CD4-positive, alpha-beta memory T cell (primary cell): ENCODE measurements around the gene FRMD5. TPM values are rescaled to one million over a fixed set of nuclear protein-coding genes. Genes with fewer than 3 reads are reported as not detected.
"Not testable (repeated sequence)": the region's sequence is repeated elsewhere in the genome, so short reads cannot be mapped to it uniquely, and the experiment has no call there.

Experiments used
- CTCF ChIA-PET: fragments of 350-600 bp; sonication (Branson Sonifier 250); formaldehyde crosslinking; loops from one replicate; lab custom pipeline; 2021; ENCODE audit warnings: inconsistent platforms; ENCODE audit not compliant: partially characterized antibody; lab: Charles Lee
- POLR2A ChIA-PET: fragments of 350-600 bp; sonication (Branson Sonifier 250); formaldehyde crosslinking; loops from one replicate; lab custom pipeline; 2021; ENCODE audit not compliant: partially characterized antibody; lab: Charles Lee
- DNase-seq, 5 donors: peaks; one replicate each; pipeline versions ENCODE4 v3.0.0 to v3.0.0-alpha.2; 2020 to 2022; ENCODE audit warnings: mixed read lengths in 1 of 5
- H3K27ac ChIP-seq: one replicate; pipeline ENCODE4 v1.7.0; 2013; ENCODE audit warnings: low read depth, low read length
- H3K27me3 ChIP-seq: 2 replicates; pipeline ENCODE4 v1.7.0; 2013; ENCODE audit warnings: mild to moderate bottlenecking, low read length, moderate library complexity; ENCODE audit not compliant: insufficient read depth
- H3K36me3 ChIP-seq: 2 replicates; pipeline ENCODE4 v1.7.0; 2013; ENCODE audit warnings: mild to moderate bottlenecking, low read length, moderate library complexity; ENCODE audit not compliant: insufficient read depth
- H3K4me1 ChIP-seq: 2 replicates; pipeline ENCODE4 v1.7.0; 2013; ENCODE audit warnings: mild to moderate bottlenecking, low read length, moderate library complexity; ENCODE audit not compliant: insufficient read depth
- H3K4me3 ChIP-seq, 2 donors: one replicate each; pipeline ENCODE4 v1.7.0; 2013; ENCODE audit warnings: low read length in 2 of 2, mild to moderate bottlenecking in 1 of 2
- H3K9me3 ChIP-seq, 2 donors: one replicate each; pipeline ENCODE4 v1.7.0; 2013; ENCODE audit warnings: low read length in 2 of 2, control low read depth in 1 of 2; ENCODE audit not compliant: control insufficient read depth in 1 of 2
- H3K27ac Mint-ChIP-seq, 7 donors: one replicate each; pipeline ENCODE4 v1.8.0; 2020 to 2021; ENCODE audit warnings: mixed read lengths in 7 of 7, mild to moderate bottlenecking in 6 of 7, inconsistent platforms in 3 of 7, moderate library complexity in 3 of 7
- H3K27me3 Mint-ChIP-seq, 2 donors: one replicate each; pipeline ENCODE4 v1.8.0; 2020 to 2021; ENCODE audit warnings: mixed read lengths in 2 of 2
- H3K36me3 Mint-ChIP-seq, 2 donors: one replicate each; pipeline ENCODE4 v1.8.0; 2020 to 2021; ENCODE audit warnings: mixed read lengths in 2 of 2, inconsistent platforms in 1 of 2, mild to moderate bottlenecking in 1 of 2
- H3K4me1 Mint-ChIP-seq, 4 donors: one replicate each; pipeline ENCODE4 v1.8.0; 2020 to 2021; ENCODE audit warnings: mixed read lengths in 4 of 4, mild to moderate bottlenecking in 1 of 4
- H3K4me3 Mint-ChIP-seq, 8 donors: one replicate each; pipeline ENCODE4 v1.8.0; 2020 to 2021; ENCODE audit warnings: mixed read lengths in 8 of 8, mild to moderate bottlenecking in 7 of 8, moderate library complexity in 6 of 8, inconsistent platforms in 3 of 8
- H3K9me3 Mint-ChIP-seq, 8 donors: one replicate each; pipeline ENCODE4 v1.8.0; 2020 to 2021; ENCODE audit warnings: mixed read lengths in 8 of 8, mild to moderate bottlenecking in 5 of 8, inconsistent platforms in 3 of 8, moderate library complexity in 1 of 8
- intact Hi-C: fragments of 100-400 bp; cut with micrococcal nuclease; formaldehyde crosslinking; loops from one replicate; pipeline ENCODE4 v1.15.1; 2023
- polyA plus RNA-seq, 2 donors: library from polyadenylated mRNA; unstranded; fragments of 300-500 nt; fragmentation: Illumina TruSeq; gene quantifications; one replicate each; pipeline ENCODE4 v1.2.3, GENCODE V29; 2021
- total RNA-seq, 2 experiments: library from RNA; stranded (reverse); gene quantifications; one replicate each; pipeline ENCODE4 v1.2.3, GENCODE V29; 2021

The FRMD5 gene
- total and polyA plus RNA-seq, 4 experiments from 2014 or later = 0.08 to 0.47 TPM; not detected in 2

- ChIA-PET CTCF (no interaction called here), POLR2A (no interaction called here)
- Mint-ChIP-seq H3K27me3 (peaks cover 11 to 22% of the 10 kb centered on the region in 2 donors), H3K4me3 (no peak overlapping the region), H3K36me3 (no peaks in the 10 kb centered on the region), H3K9me3 (no peaks in the 10 kb centered on the region), H3K4me1 (no peaks in the 10 kb centered on the region), H3K27ac (no peak overlapping the region)
- H3K4me1 ChIP-seq = no peaks in the 10 kb centered on the region
- H3K27ac ChIP-seq = no peak overlapping the region
- H3K27me3 ChIP-seq = no peaks in the 10 kb centered on the region
- intact Hi-C loops = no loop called here
- no peaks in the 10 kb centered on the region for H3K9me3 ChIP-seq
- no peak overlapping the region for H3K4me3 ChIP-seq
- no peaks in the 10 kb centered on the region for H3K36me3 ChIP-seq
- DNase-seq = no peak
Observed at GRCh38 chr15:44010089-44010488, 185.0 kb downstream of the FRMD5 start.

- POLR2A ChIA-PET = no interaction called here
Observed at GRCh38 chr15:44009038-44009437, 186.0 kb downstream of the FRMD5 start.

GRCh38 chr15:44000248-44000647, 194.8 kb downstream of the FRMD5 start:
- H3K27me3 ChIP-seq, intact Hi-C loops, H3K36me3 ChIP-seq, POLR2A ChIA-PET, H3K27me3 Mint-ChIP-seq, H3K4me1 Mint-ChIP-seq, DNase-seq, H3K36me3 Mint-ChIP-seq, H3K27ac ChIP-seq, H3K27ac Mint-ChIP-seq, H3K4me3 Mint-ChIP-seq, H3K9me3 ChIP-seq, H3K4me3 ChIP-seq, H3K9me3 Mint-ChIP-seq, H3K4me1 ChIP-seq: not testable (repeated sequence)
- CTCF ChIA-PET = interaction anchor here (1.4 kb wide), 1 partner anchor 14 kb away, joined by 3 read pairs; no protein-coding TSS in a partner anchor

More at GRCh38 chr15:44009038-44009437, 186.0 kb downstream of the FRMD5 start:
- Histone ChIP-seq H3K9me3 (no peaks in the 10 kb centered on the region), H3K36me3 (no peaks in the 10 kb centered on the region), H3K27me3 (no peaks in the 10 kb centered on the region), H3K27ac (no peak overlapping the region), H3K4me3 (no peak overlapping the region), H3K4me1 (no peaks in the 10 kb centered on the region)
- Mint-ChIP-seq H3K9me3 (no peaks in the 10 kb centered on the region), H3K27me3 (peaks cover 11 to 21% of the 10 kb centered on the region in 2 donors), H3K4me1 (no peaks in the 10 kb centered on the region), H3K27ac (no peak overlapping the region), H3K4me3 (no peak overlapping the region), H3K36me3 (no peaks in the 10 kb centered on the region)
- intact Hi-C loops = no loop called here
- DNase-seq = no peak
- CTCF ChIA-PET = interaction anchor here (0.5 kb wide), 1 partner anchor 71 kb away, joined by 5 read pairs; no protein-coding TSS in a partner anchor

- intact Hi-C loops = no loop called here
- Histone ChIP-seq H3K27me3 (no peaks in the 10 kb centered on the region), H3K4me3 (no peak overlapping the region), H3K4me1 (no peaks in the 10 kb centered on the region), H3K9me3 (no peaks in the 10 kb centered on the region), H3K27ac (no peak overlapping the region), H3K36me3 (no peaks in the 10 kb centered on the region)
- Mint-ChIP-seq H3K4me3 (no peak overlapping the region), H3K27me3 (peaks cover 0 to 8% of the 10 kb centered on the region in 2 donors), H3K9me3 (no peaks in the 10 kb centered on the region), H3K4me1 (no peaks in the 10 kb centered on the region), H3K27ac (no peak overlapping the region), H3K36me3 (no peaks in the 10 kb centered on the region)
- POLR2A ChIA-PET = no interaction called here
- CTCF ChIA-PET = no interaction called here
- no peak for DNase-seq
Observed at GRCh38 chr15:43998607-43999006, 196.5 kb downstream of the FRMD5 start.

- no peak overlapping the region for H3K27ac Mint-ChIP-seq
Observed at GRCh38 chr15:43991206-43991605, 203.9 kb downstream of the FRMD5 start.

GRCh38 chr15:43989938-43990337, 205.1 kb downstream of the FRMD5 start:
- no peaks in the 10 kb centered on the region for H3K36me3 Mint-ChIP-seq
- Histone ChIP-seq H3K4me3 (no peak overlapping the region), H3K9me3 (no peaks in the 10 kb centered on the region), H3K27ac (no peak overlapping the region), H3K4me1 (no peaks in the 10 kb centered on the region), H3K36me3 (no peaks in the 10 kb centered on the region), H3K27me3 (no peaks in the 10 kb centered on the region)
- intact Hi-C loops = no loop called here
- peak overlapping the region in 1 of 7 donors; percentile 32 for H3K27ac Mint-ChIP-seq
- no peaks in the 10 kb centered on the region for H3K9me3 Mint-ChIP-seq
- no peaks in the 10 kb centered on the region for H3K27me3 Mint-ChIP-seq
- CTCF ChIA-PET = no interaction called here
- no peaks in the 10 kb centered on the region for H3K4me1 Mint-ChIP-seq
- H3K4me3 Mint-ChIP-seq = no peak overlapping the region
- POLR2A ChIA-PET = no interaction called here
- DNase-seq = no peak

More at GRCh38 chr15:43991206-43991605, 203.9 kb downstream of the FRMD5 start:
- CTCF ChIA-PET = no interaction called here
- DNase-seq = no peak
- Mint-ChIP-seq H3K9me3 (no peaks in the 10 kb centered on the region), H3K36me3 (no peaks in the 10 kb centered on the region), H3K27me3 (no peaks in the 10 kb centered on the region), H3K4me1 (no peaks in the 10 kb centered on the region), H3K4me3 (no peak overlapping the region)
- no peak overlapping the region for H3K4me3 ChIP-seq
- H3K36me3 ChIP-seq = no peaks in the 10 kb centered on the region
- intact Hi-C loops = no loop called here
- no peaks in the 10 kb centered on the region for H3K9me3 ChIP-seq
- POLR2A ChIA-PET = no interaction called here
- H3K27me3 ChIP-seq = no peaks in the 10 kb centered on the region
- H3K4me1 ChIP-seq = no peaks in the 10 kb centered on the region
- H3K27ac ChIP-seq = no peak overlapping the region

- intact Hi-C loops = no loop called here
- H3K27ac ChIP-seq = no peak overlapping the region
Observed at GRCh38 chr15:43988900-43989299, 206.2 kb downstream of the FRMD5 start.

More at GRCh38 chr15:43988900-43989299, 206.2 kb downstream of the FRMD5 start:
- H3K27me3 ChIP-seq = no peaks in the 10 kb centered on the region
- peaks cover 0 to 3% of the 10 kb centered on the region in 2 donors for H3K27me3 Mint-ChIP-seq
- no peaks in the 10 kb centered on the region for H3K9me3 ChIP-seq
- no peaks in the 10 kb centered on the region for H3K9me3 Mint-ChIP-seq
- H3K27ac Mint-ChIP-seq = no peak overlapping the region
- H3K36me3 ChIP-seq = no peaks in the 10 kb centered on the region
- H3K36me3 Mint-ChIP-seq = no peaks in the 10 kb centered on the region
- DNase-seq = no peak
- CTCF ChIA-PET = interaction anchor here (0.8 kb wide), 1 partner anchor 8 kb away, joined by 5 read pairs; no protein-coding TSS in a partner anchor
- H3K4me1 Mint-ChIP-seq = no peaks in the 10 kb centered on the region
- H3K4me3 Mint-ChIP-seq = no peak overlapping the region
- no peak overlapping the region for H3K4me3 ChIP-seq
- H3K4me1 ChIP-seq = no peaks in the 10 kb centered on the region
- POLR2A ChIA-PET = no interaction called here
